K562 (cell line): Measurements from ENCODE around the gene COL4A2.

Source experiments
- CEBPG ChIP-seq, 3 experiments: fragments of 200-800 bp in 1 of 3; sonication (Bioruptor generic) in 1 of 3; sonication (generic) in 1 of 3; formaldehyde crosslinking in 1 of 3; IDR thresholded peaks in 2 of 3; conservative IDR thresholded peaks in 1 of 3; 2 replicates each; pipeline versions ENCODE4 v1.6.1 to v1.8.0; 2016 to 2022; ENCODE audit warnings: missing compliant biosample characterization in 2 of 3, missing genetic modification characterization in 2 of 3, mild to moderate bottlenecking in 1 of 3, missing genetic modification reagents in 1 of 3
- MTA1 ChIP-seq: fragments of 450-650 bp; IDR thresholded peaks from 2 replicates; pipeline ENCODE4 v1.6.1; 2017; ENCODE audit warnings: borderline replicate concordance
- PHF8 ChIP-seq: fragments of 200-600 bp; sonication (generic); IDR thresholded peaks from 2 replicates; pipeline ENCODE4 v1.6.1; 2012; ENCODE audit warnings: mixed run types, mild to moderate bottlenecking, inconsistent platforms, low read length, moderate library complexity, borderline replicate concordance
- REST ChIP-seq, 2 experiments: fragments of 450-650 bp; formaldehyde crosslinking in 1 of 2; IDR thresholded peaks; 2 replicates each; pipeline versions ENCODE4 v1.4.0 to v1.6.1; 2014 to 2020; ENCODE audit warnings: mild to moderate bottlenecking in 2 of 2, borderline replicate concordance in 1 of 2, low read depth in 1 of 2
- RFX5 ChIP-seq: IDR thresholded peaks from 2 replicates; pipeline ENCODE4 v1.6.1; 2011; ENCODE audit warnings: low read depth, mild to moderate bottlenecking, improper control_type of control experiment, low read length

- no peak for TF ChIP-seq CEBPG (CRISPR knock-in tag; IDR thresholded peaks at IDR 0.05)
- TF ChIP-seq CEBPG (tag; conservative IDR thresholded peaks at IDR 0.05 in 1 of 2, IDR thresholded peaks at IDR 0.05 in 1 of 2), result no peak
- TF ChIP-seq PHF8, result no peak
- no peak for TF ChIP-seq REST (IDR thresholded peaks at IDR 0.05; ENCODE audit: borderline replicate concordance)
- no peak for TF ChIP-seq REST (CRISPR knock-in tag; IDR thresholded peaks at IDR 0.05; ENCODE audit: low read depth)
- TF ChIP-seq MTA1, result no peak
- TF ChIP-seq RFX5, result no peak
Observed at GRCh38 chr13:110397436-110398115, 90.5 kb downstream of the COL4A2 start.
